Ishikawa (cell line): ENCODE data around the gene NKAIN2.

Source experiments
- CEBPB ChIP-seq: IDR thresholded peaks from 2 replicates; pipeline ENCODE4 v1.6.1; 2012
- CREB1 ChIP-seq: IDR thresholded peaks from 2 replicates; pipeline ENCODE4 v1.6.1; 2012; ENCODE audit warnings: low read depth
- EGR1 ChIP-seq: IDR thresholded peaks from 2 replicates; pipeline ENCODE4 v1.6.1; 2012
- EP300 ChIP-seq: IDR thresholded peaks from 2 replicates; pipeline ENCODE4 v1.6.1; 2012; ENCODE audit warnings: borderline replicate concordance
- FOXM1 ChIP-seq: IDR thresholded peaks from 2 replicates; pipeline ENCODE4 v1.6.1; 2012; ENCODE audit warnings: low read depth, borderline replicate concordance
- MAX ChIP-seq: IDR thresholded peaks from 2 replicates; pipeline ENCODE4 v1.6.1; 2012
- NFIC ChIP-seq: IDR thresholded peaks from 2 replicates; pipeline ENCODE4 v1.6.1; 2012
- RAD21 ChIP-seq: IDR thresholded peaks from 2 replicates; pipeline ENCODE4 v1.6.1; 2012; ENCODE audit warnings: low read depth
- REST ChIP-seq: IDR thresholded peaks from 2 replicates; pipeline ENCODE4 v1.6.1; 2012; ENCODE audit warnings: low read depth, mild to moderate bottlenecking
- TAF1 ChIP-seq: IDR thresholded peaks from 2 replicates; pipeline ENCODE4 v1.6.1; 2012; ENCODE audit warnings: low read depth, mild to moderate bottlenecking
- TCF12 ChIP-seq: IDR thresholded peaks from 2 replicates; pipeline ENCODE4 v1.6.1; 2012; ENCODE audit warnings: low read depth
- TEAD4 ChIP-seq: IDR thresholded peaks from 2 replicates; pipeline ENCODE4 v1.6.1; 2012
- USF1 ChIP-seq: IDR thresholded peaks from 2 replicates; pipeline ENCODE4 v1.6.1; 2012
- YY1 ChIP-seq: IDR thresholded peaks from 2 replicates; pipeline ENCODE4 v1.6.1; 2012; ENCODE audit warnings: low read depth
- ZBTB7A ChIP-seq: IDR thresholded peaks from 2 replicates; pipeline ENCODE4 v1.6.1; 2012; ENCODE audit warnings: low read depth

NKAIN2 gene

GRCh38 chr6:124487623-124488431 lies 684.2 kb downstream of the NKAIN2 start:
- TF ChIP-seq TEAD4 = no peak
- TF ChIP-seq MAX = no peak

- TF ChIP-seq MAX (no peak), EP300 (0 out of 2 replicates have a peak, but pooled peaks have one; percentile 17), TEAD4 (peak; percentile 82)
Measured at GRCh38 chr6:124490122-124490521, 686.5 kb downstream of the NKAIN2 start.

- TF ChIP-seq YY1 (no peak), NFIC (no peak), EP300 (no peak), EGR1 (no peak), TAF1 (no peak), ZBTB7A (no peak), FOXM1 (no peak), CEBPB (no peak), CREB1 (no peak), MAX (no peak), USF1 (no peak), RAD21 (no peak)
Measured at GRCh38 chr6:124493259-124493658, 689.6 kb downstream of the NKAIN2 start.

GRCh38 chr6:124494956-124495664 lies 691.4 kb downstream of the NKAIN2 start:
- TF ChIP-seq NFIC = no peak
- no peak for TF ChIP-seq TCF12
- TF ChIP-seq MAX = no peak
- no peak for TF ChIP-seq EGR1
- TF ChIP-seq ZBTB7A = no peak
- TF ChIP-seq EP300 = no peak
- no peak for TF ChIP-seq USF1
- no peak for TF ChIP-seq FOXM1
- TF ChIP-seq TEAD4 = no peak
- no peak for TF ChIP-seq CREB1
- TF ChIP-seq YY1 = no peak
- TF ChIP-seq REST = no peak
- no peak for TF ChIP-seq TAF1
- TF ChIP-seq CEBPB = no peak
- no peak for TF ChIP-seq RAD21

- no peak for TF ChIP-seq ZBTB7A
- no peak for TF ChIP-seq FOXM1
- no peak for TF ChIP-seq TAF1
- TF ChIP-seq MAX = no peak
- no peak for TF ChIP-seq EGR1
- no peak for TF ChIP-seq REST
- no peak for TF ChIP-seq TEAD4
- no peak for TF ChIP-seq TCF12
- no peak for TF ChIP-seq EP300
- TF ChIP-seq CREB1 = no peak
- TF ChIP-seq NFIC = no peak
Measured at GRCh38 chr6:124495665-124496190, 692.1 kb downstream of the NKAIN2 start.
